Astrocyte of the spinal cord (primary cell): ENCODE data around the gene BGLAP.

Source experiments
- DNase-seq: peaks from one replicate; pipeline ENCODE4 v3.0.0; 2011; ENCODE audit warnings: low read depth, low spot score
- H3K4me3 ChIP-seq: 2 replicates; pipeline ENCODE4 v1.5.1; 2011; ENCODE audit warnings: low read depth, mild to moderate bottlenecking, low read length, moderate library complexity
- in situ Hi-C: cut with HindIII; loops from 2 replicates; pipeline ENCODE4 v1.10.0; 2017; ENCODE audit warnings: low sequenced_read_pairs
- TF ChIP-seq, protein P1 (sequence below): IDR thresholded peaks from 2 replicates; pipeline ENCODE4 v1.5.1; 2012; ENCODE audit warnings: low read depth, mild to moderate bottlenecking, low read length, inconsistent platforms

Gene BGLAP

DNA sequence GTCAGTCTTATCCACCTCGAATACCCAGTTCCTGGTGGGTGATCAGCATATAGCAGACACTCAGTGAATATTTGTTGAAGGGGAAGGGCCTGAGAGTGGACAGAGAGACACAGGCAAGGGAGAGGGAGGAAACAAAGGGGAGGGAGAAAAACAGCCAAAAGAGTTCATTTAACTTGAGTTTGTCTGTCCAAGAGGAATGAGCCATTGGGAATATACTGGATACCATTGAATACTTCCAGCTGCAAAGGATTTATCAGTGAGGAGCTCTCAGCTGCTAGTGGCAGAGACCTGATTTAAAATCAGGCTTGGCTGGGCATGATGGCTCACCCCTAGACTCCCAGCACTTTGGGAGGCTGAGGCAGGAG, 11.5 kb upstream of the BGLAP start:
- TF ChIP-seq, protein P1, sequence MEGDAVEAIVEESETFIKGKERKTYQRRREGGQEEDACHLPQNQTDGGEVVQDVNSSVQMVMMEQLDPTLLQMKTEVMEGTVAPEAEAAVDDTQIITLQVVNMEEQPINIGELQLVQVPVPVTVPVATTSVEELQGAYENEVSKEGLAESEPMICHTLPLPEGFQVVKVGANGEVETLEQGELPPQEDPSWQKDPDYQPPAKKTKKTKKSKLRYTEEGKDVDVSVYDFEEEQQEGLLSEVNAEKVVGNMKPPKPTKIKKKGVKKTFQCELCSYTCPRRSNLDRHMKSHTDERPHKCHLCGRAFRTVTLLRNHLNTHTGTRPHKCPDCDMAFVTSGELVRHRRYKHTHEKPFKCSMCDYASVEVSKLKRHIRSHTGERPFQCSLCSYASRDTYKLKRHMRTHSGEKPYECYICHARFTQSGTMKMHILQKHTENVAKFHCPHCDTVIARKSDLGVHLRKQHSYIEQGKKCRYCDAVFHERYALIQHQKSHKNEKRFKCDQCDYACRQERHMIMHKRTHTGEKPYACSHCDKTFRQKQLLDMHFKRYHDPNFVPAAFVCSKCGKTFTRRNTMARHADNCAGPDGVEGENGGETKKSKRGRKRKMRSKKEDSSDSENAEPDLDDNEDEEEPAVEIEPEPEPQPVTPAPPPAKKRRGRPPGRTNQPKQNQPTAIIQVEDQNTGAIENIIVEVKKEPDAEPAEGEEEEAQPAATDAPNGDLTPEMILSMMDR = no peak
- no peak for DNase-seq
- no peak overlapping the region for H3K4me3 ChIP-seq
- in situ Hi-C loops = no loop called here

DNA sequence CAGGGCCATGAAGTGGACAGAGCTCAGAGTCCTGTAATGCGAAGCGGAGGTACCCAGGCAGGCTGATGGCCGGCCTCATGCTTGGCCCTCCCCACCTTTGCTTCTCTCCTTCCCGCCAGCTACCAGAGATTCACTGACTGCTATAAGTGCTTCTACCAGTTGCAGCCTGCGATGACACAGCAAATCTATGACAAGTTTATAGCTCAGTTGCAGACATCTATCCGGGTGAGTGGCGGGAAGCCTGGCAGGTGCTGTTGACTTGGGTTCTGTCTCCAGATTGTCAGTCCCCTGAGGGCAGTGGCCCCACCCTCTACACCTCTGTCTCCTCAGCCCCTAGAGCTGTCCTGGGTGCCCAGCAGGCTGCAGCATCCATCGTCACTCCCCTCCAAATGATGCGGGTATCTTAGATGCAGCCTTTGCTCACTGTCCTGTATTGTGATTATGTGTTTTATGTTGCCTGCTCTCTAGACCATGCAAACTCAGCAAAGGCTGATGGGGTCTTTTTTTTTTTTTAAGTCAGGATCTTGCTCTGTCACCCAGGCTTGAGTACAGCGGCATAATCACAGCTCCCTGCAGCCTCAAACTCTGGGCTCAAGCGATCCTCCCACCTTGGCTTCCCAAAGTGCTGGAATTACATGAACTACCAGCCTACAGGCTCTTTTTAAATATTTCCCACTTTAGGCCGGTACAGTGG, 9.6 kb upstream of the BGLAP start:
- TF ChIP-seq, protein P1 = no peak
- no peak for DNase-seq
- in situ Hi-C loops = no loop called here
- H3K4me3 ChIP-seq = no peak overlapping the region

- TF ChIP-seq, protein P1 = no peak
- peak; percentile 79 for DNase-seq
- H3K4me3 ChIP-seq = no peak overlapping the region
- in situ Hi-C loops = no loop called here
Observed at GRCh38 chr1:156233426-156234127, 8.4 kb upstream of the BGLAP start.

DNA sequence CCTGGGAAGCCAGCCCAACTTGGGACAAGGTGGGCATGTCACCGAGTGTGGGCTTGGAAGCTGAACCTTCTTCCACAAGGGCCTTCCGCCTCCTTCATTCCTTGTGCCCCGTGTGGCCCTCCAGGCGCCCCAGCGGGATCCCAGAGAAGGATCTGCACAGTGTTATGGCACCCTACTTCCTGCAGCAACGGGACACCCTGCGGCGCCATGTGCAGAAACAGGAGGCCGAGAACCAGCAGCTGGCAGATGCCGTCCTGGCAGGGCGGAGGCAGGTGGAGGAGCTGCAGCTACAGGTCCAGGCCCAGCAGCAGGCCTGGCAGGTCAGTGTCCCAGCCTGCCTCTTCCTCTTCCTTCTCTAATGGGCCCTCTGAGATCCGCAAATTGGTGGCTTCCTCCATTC, 5.8 kb upstream of the BGLAP start:
- TF ChIP-seq, protein P1 = no peak
- no peak overlapping the region for H3K4me3 ChIP-seq
- in situ Hi-C loops = no loop called here
- no peak for DNase-seq

DNA sequence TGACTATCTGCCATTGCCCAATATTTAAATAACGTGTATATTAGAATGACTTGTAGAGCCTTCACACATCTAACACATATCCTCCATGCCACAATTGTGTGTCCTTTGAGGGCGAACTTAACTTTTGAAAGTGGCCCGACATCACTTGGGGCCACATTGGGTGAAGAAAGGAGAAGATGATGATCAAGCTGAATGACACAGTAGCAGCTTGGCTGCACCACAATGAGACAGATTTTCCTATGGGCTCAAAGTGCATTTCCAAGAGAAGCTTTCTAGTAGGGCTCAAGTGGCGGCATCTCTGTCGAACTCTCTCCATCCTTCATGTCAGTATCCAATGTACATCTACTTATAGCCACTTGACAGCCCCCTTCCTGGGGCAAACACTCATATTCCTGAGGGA, 3.7 kb upstream of the BGLAP start:
- TF ChIP-seq, protein P1 = no peak
- no peak for DNase-seq
- in situ Hi-C loops = no loop called here
- no peak overlapping the region for H3K4me3 ChIP-seq

- DNase-seq = peak; percentile 62
- H3K4me3 ChIP-seq = no peak overlapping the region
- in situ Hi-C loops = no loop called here
- TF ChIP-seq, protein P1 = no peak
Observed at GRCh38 chr1:156241311-156241811, 623 bp upstream of the BGLAP start.
